Kidney epithelial cell (primary cell): Measurements from ENCODE around the gene CEP55. TPM values are rescaled to one million over a fixed set of nuclear protein-coding genes. Genes with fewer than 3 reads are reported as not detected.

ENCODE experiments used
- DNase-seq: peaks from one replicate; pipeline ENCODE4 v3.0.0-alpha.2; 2010; ENCODE audit warnings: low read depth
- H3K27me3 ChIP-seq: 2 replicates; pipeline ENCODE4 v1.6.0; 2011; ENCODE audit warnings: low read length; ENCODE audit not compliant: control insufficient read depth, insufficient read depth
- H3K36me3 ChIP-seq: 2 replicates; pipeline ENCODE4 v1.5.1; 2011; ENCODE audit warnings: low read length; ENCODE audit not compliant: control insufficient read depth, insufficient read depth
- H3K4me3 ChIP-seq: 2 replicates; pipeline ENCODE4 v1.5.1; 2011; ENCODE audit warnings: low read depth, mild to moderate bottlenecking, control low read depth, low read length
- CTCF ChIP-seq: IDR thresholded peaks from 2 replicates; pipeline ENCODE4 v1.5.1; 2011; ENCODE audit warnings: mild to moderate bottlenecking, moderate library complexity, low read length, control low read depth, inconsistent platforms; ENCODE audit not compliant: insufficient read depth, poor library complexity, severe bottlenecking
- total RNA-seq: library from RNA; depleted of rRNA; stranded (reverse); fragments of >200 nt; gene quantifications from 2 replicates; pipeline ENCODE4 v1.2.3, GENCODE V29; 2015

Gene CEP55
- total RNA-seq, 1 donor from 2014 or later = 11.4 TPM

GRCh38 chr10:93554760-93555432 is 58.5 kb downstream of the CEP55 start:
- DNase-seq = no peak
- Histone ChIP-seq H3K36me3 (no peaks in the 10 kb centered on the region), H3K27me3 (peaks cover 4% of the 10 kb centered on the region), H3K4me3 (no peak overlapping the region)
- peak; percentile 71 for TF ChIP-seq CTCF

GRCh38 chr10:93559490-93559889 is 63.1 kb downstream of the CEP55 start:
- peaks cover 4% of the 10 kb centered on the region for H3K27me3 ChIP-seq
- H3K36me3 ChIP-seq = no peaks in the 10 kb centered on the region
- DNase-seq = no peak
- no peak for TF ChIP-seq CTCF
- H3K4me3 ChIP-seq = no peak overlapping the region

- H3K4me3 ChIP-seq = no peak overlapping the region
- no peak for TF ChIP-seq CTCF
- no peak for DNase-seq
- H3K27me3 ChIP-seq = peaks cover 4% of the 10 kb centered on the region
- no peaks in the 10 kb centered on the region for H3K36me3 ChIP-seq
Measured at GRCh38 chr10:93560541-93560940, 64.1 kb downstream of the CEP55 start.

GRCh38 chr10:93565446-93565845 is 69.0 kb downstream of the CEP55 start:
- H3K27me3 ChIP-seq = peaks cover 34% of the 10 kb centered on the region
- no peak for DNase-seq
- H3K36me3 ChIP-seq = no peaks in the 10 kb centered on the region
- H3K4me3 ChIP-seq = no peak overlapping the region
- no peak for TF ChIP-seq CTCF

- Histone ChIP-seq H3K4me3 (no peak within 1 kb of the TSS), H3K36me3 (no peaks in the 10 kb centered on the region), H3K27me3 (peaks cover 39% of the 10 kb centered on the region)
- TF ChIP-seq CTCF = no peak
- DNase-seq = no peak
Measured at GRCh38 chr10:93566435-93567276, 70.2 kb downstream of the CEP55 start, which contains the start of gene FFAR4. FFAR4 (plus strand) TSS chr10:93566665; CDS start chr10:93566721, 56 bp downstream.
